Measurements from ENCODE around the gene NT5DC1.

GRCh38 chr6:116280933-116281316 lies 180.3 kb downstream of the NT5DC1 start:
- no peak for TF ChIP-seq EZH2phosphoT487 (IDR thresholded peaks at IDR 0.05; ENCODE audit: low read length)
- no peak for TF ChIP-seq CTCF (IDR thresholded peaks at IDR 0.05; ENCODE audit: low read length)
